ENCODE data around the gene RTKN. TPM values are rescaled to one million over a fixed set of nuclear protein-coding genes. Genes with fewer than 3 reads are reported as not detected.
"Not testable (repeated sequence)": the region's sequence is repeated elsewhere in the genome, so short reads cannot be mapped to it uniquely, and the experiment has no call there.

The RTKN gene
- total RNA-seq, 1 donor from 2014 or later, result 20.4 TPM

- DNase-seq (ENCODE audit: low spot score), result no peak
- H3K27ac Mint-ChIP-seq (ENCODE audit: unreplicated experiment), result peak overlapping the region; percentile 68
- H3K36me3 Mint-ChIP-seq (ENCODE audit: low read depth), result peaks cover 2% of the 10 kb centered on the region
- TF ChIP-seq, protein P1, sequence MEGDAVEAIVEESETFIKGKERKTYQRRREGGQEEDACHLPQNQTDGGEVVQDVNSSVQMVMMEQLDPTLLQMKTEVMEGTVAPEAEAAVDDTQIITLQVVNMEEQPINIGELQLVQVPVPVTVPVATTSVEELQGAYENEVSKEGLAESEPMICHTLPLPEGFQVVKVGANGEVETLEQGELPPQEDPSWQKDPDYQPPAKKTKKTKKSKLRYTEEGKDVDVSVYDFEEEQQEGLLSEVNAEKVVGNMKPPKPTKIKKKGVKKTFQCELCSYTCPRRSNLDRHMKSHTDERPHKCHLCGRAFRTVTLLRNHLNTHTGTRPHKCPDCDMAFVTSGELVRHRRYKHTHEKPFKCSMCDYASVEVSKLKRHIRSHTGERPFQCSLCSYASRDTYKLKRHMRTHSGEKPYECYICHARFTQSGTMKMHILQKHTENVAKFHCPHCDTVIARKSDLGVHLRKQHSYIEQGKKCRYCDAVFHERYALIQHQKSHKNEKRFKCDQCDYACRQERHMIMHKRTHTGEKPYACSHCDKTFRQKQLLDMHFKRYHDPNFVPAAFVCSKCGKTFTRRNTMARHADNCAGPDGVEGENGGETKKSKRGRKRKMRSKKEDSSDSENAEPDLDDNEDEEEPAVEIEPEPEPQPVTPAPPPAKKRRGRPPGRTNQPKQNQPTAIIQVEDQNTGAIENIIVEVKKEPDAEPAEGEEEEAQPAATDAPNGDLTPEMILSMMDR (IDR thresholded peaks at IDR 0.05), result no peak
- peak overlapping the region; percentile 99 for H3K4me3 Mint-ChIP-seq (ENCODE audit: unreplicated experiment)
- peaks cover 37% of the 10 kb centered on the region for H3K4me1 Mint-ChIP-seq (ENCODE audit: low read depth)
- no peaks in the 10 kb centered on the region for H3K27me3 Mint-ChIP-seq (ENCODE audit: low read depth)
- H3K9me3 Mint-ChIP-seq (ENCODE audit: low read depth), result no peaks in the 10 kb centered on the region
Observed at GRCh38 chr2:74464406-74464805, 22.7 kb upstream of the RTKN start.

- Mint-ChIP-seq H3K36me3 (ENCODE audit: low read depth) (peaks cover 2% of the 10 kb centered on the region), H3K4me3 (ENCODE audit: unreplicated experiment) (no peak overlapping the region), H3K27me3 (ENCODE audit: low read depth) (no peaks in the 10 kb centered on the region), H3K9me3 (ENCODE audit: low read depth) (no peaks in the 10 kb centered on the region), H3K4me1 (ENCODE audit: low read depth) (peaks cover 45% of the 10 kb centered on the region), H3K27ac (ENCODE audit: unreplicated experiment) (peak overlapping the region; percentile 54)
- no peak for DNase-seq (ENCODE audit: low spot score)
- TF ChIP-seq, protein P1 (IDR thresholded peaks at IDR 0.05), result no peak
Observed at GRCh38 chr2:74462786-74463105, 21.0 kb upstream of the RTKN start.

- H3K4me1 Mint-ChIP-seq (ENCODE audit: low read depth), result peaks cover 46% of the 10 kb centered on the region
- H3K9me3 Mint-ChIP-seq (ENCODE audit: low read depth), result no peaks in the 10 kb centered on the region
- TF ChIP-seq, protein P1 (IDR thresholded peaks at IDR 0.05), result no peak
- peaks cover 2% of the 10 kb centered on the region for H3K36me3 Mint-ChIP-seq (ENCODE audit: low read depth)
- no peak for DNase-seq (ENCODE audit: low spot score)
- H3K4me3 Mint-ChIP-seq (ENCODE audit: unreplicated experiment), result no peak overlapping the region
- peak overlapping the region; percentile 54 for H3K27ac Mint-ChIP-seq (ENCODE audit: unreplicated experiment)
- no peaks in the 10 kb centered on the region for H3K27me3 Mint-ChIP-seq (ENCODE audit: low read depth)
Observed at GRCh38 chr2:74462054-74462785, 20.5 kb upstream of the RTKN start.

DNA sequence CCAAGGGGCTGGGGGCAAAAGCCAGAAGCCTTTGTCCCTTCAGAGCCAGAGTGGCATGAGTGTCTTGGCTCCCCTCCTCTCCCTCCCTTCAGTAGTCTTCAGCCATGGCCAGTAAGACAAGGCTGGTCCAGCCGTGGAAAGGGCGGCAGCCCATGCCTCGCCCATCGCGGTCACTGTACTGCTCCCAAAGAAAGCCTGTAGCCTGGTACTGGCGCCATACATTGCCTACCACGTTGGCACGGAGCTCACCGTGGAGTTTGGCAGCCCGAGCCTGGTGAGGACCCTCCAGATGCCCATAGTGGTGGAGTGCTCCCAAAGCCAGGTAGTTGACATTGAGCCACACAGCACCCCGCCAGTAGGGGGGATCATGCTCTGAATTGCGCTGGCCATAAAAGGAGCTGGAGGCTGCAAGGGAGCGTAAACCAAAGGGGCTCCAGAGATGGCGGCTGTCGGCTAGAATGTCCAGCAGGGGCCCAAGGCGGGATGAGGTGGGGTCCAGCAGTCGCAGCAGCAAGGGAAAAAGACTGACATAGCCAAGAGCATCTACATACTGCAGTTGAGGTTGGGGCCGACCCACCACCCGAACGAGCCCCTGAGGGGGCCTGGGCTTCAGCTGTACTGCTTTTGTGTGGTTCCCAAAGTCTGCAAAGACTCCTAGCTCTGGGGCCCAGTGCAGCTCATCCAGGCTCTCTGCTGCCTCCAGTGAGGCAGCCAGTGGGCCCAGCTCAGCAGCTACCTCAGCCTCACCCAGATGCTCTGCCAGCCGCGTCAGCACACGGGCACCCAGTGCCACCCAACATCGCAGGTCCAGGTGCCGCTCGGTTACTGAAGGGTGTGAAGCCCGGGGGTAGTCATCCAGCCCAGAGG, 19.7 kb upstream of the RTKN start:
- no peak for DNase-seq (ENCODE audit: low spot score)
- peaks cover 54% of the 10 kb centered on the region for H3K4me1 Mint-ChIP-seq (ENCODE audit: low read depth)
- TF ChIP-seq, protein P1 (IDR thresholded peaks at IDR 0.05), result peak; percentile 37
- H3K27me3 Mint-ChIP-seq (ENCODE audit: low read depth), result no peaks in the 10 kb centered on the region
- H3K9me3 Mint-ChIP-seq (ENCODE audit: low read depth), result no peaks in the 10 kb centered on the region
- H3K4me3 Mint-ChIP-seq (ENCODE audit: unreplicated experiment), result no peak overlapping the region
- H3K36me3 Mint-ChIP-seq (ENCODE audit: low read depth), result peaks cover 2% of the 10 kb centered on the region
- H3K27ac Mint-ChIP-seq (ENCODE audit: unreplicated experiment), result no peak overlapping the region

DNA sequence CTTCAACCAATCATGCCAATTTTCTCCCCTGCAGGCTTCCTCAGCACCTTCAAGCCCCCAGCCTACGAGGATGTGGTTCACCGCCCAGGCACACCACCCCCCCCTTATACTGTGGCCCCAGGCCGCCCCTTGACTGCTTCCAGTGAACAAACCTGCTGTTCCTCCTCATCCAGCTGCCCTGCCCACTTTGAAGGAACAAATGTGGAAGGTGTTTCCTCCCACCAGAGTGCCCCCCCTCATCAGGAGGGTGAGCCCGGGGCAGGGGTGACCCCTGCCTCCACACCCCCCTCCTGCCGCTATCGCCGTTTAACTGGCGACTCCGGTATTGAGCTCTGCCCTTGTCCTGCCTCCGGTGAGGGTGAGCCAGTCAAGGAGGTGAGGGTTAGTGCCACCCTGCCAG, 18.4 kb upstream of the RTKN start:
- Mint-ChIP-seq H3K4me3 (ENCODE audit: unreplicated experiment) (peak overlapping the region; percentile 89), H3K4me1 (ENCODE audit: low read depth) (peaks cover 57% of the 10 kb centered on the region), H3K27ac (ENCODE audit: unreplicated experiment) (peak overlapping the region; percentile 97)
- H3K27me3 Mint-ChIP-seq (ENCODE audit: low read depth); H3K36me3 Mint-ChIP-seq (ENCODE audit: low read depth); H3K9me3 Mint-ChIP-seq (ENCODE audit: low read depth); DNase-seq (ENCODE audit: low spot score): not testable (repeated sequence)

DNA sequence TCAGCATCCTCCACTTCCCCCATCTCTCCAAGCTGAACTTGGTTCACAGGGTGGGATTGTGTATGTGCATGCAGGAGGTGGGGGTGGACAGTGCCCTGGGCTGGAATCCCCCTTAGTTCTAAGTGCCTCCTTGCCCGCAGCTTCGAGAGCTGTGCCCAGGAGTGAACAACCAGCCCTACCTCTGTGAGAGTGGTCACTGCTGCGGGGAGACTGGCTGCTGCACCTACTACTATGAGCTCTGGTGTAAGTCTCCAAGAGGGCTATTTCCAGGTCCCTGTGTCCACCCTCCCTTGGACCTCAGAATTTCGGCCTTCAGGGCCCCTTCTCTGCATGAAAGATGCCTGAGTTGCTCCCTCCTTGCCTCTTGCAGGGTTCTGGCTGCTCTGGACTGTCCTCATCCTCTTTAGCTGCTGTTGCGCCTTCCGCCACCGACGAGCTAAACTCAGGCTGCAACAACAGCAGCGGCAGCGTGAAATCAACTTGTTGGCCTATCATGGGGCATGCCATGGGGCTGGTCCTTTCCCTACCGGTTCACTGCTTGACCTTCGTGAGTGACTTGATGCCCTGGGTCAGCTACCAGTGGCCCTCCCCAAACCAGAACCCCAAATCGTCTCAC, 17.9 kb upstream of the RTKN start:
- not testable (repeated sequence) for H3K27me3 Mint-ChIP-seq (ENCODE audit: low read depth); H3K36me3 Mint-ChIP-seq (ENCODE audit: low read depth); H3K9me3 Mint-ChIP-seq (ENCODE audit: low read depth); DNase-seq (ENCODE audit: low spot score)
- H3K27ac Mint-ChIP-seq (ENCODE audit: unreplicated experiment), result peak overlapping the region; percentile 97
- peaks cover 62% of the 10 kb centered on the region for H3K4me1 Mint-ChIP-seq (ENCODE audit: low read depth)
- peak overlapping the region; percentile 89 for H3K4me3 Mint-ChIP-seq (ENCODE audit: unreplicated experiment)
